C4-2B (cell line): ENCODE results near the gene SMIM31.
A peak's percentile ranks its signal among the peaks of the same experiment; 100 is the strongest.

ENCODE experiments used
- H3K27ac ChIP-seq: fragments of 450-650 bp; 2 replicates; pipeline ENCODE4 v1.5.1; 2017
- CTCF ChIP-seq: fragments of 450-650 bp; conservative IDR thresholded peaks from 2 replicates; pipeline ENCODE4 v1.5.1; 2017; ENCODE audit warnings: mild to moderate bottlenecking
- ZFX ChIP-seq: fragments of 450-650 bp; IDR thresholded peaks from 2 replicates; pipeline ENCODE4 v1.6.1; 2017

Gene SMIM31

DNA sequence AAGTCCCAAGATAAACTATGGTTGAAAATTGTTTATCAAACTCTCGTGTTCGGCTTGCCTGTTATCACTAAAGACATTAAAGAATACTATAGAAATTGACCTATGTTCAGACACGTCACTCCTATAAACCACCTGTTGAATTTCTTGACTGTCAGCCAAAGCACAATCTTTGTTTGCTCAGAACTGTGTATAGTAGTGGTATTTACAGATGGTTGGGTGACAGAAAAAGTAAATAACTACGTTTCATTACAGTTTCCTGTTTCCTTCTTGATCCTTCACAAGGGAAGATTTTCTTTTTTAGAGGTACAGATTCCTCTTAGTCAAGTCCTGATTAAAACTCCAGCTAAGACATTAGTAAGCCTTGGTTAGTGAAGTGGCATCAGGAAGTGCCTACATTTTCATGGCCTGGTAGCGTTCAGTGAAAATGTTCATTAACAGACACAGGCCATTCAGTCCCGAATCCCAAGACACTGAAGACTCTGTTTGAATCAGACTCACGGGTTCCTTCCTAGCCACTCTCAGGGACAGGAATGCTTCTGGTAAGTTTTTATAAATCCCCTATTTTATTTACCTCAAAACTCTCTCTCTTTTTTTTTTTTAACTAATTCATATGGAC lies at the start of gene SMIM31:
Gene SMIM31, plus strand, starts transcription at position 259 of the 616 bp plus-strand sequence. CDS start 16,313 bp downstream, outside the sequence.
- peak within 1 kb of the TSS; percentile 52 for H3K27ac ChIP-seq
- TF ChIP-seq ZFX (no peak), CTCF (no peak)

- TF ChIP-seq CTCF (no peak), ZFX (no peak)
- no peak overlapping the region for H3K27ac ChIP-seq
These were observed 47.3 kb upstream of the SMIM31 start for GRCh38 chr4:164706675-164707074.

- TF ChIP-seq CTCF (peak; percentile 31), ZFX (no peak)
- H3K27ac ChIP-seq, result no peak overlapping the region
These were observed 37.0 kb upstream of the SMIM31 start for GRCh38 chr4:164716901-164717300.

- H3K27ac ChIP-seq, result no peak overlapping the region
- no peak for TF ChIP-seq ZFX
- TF ChIP-seq CTCF, result no peak
These were observed 35.1 kb upstream of the SMIM31 start for GRCh38 chr4:164718827-164719226.

- H3K27ac ChIP-seq, result no peak overlapping the region
- no peak for TF ChIP-seq ZFX
- TF ChIP-seq CTCF, result no peak
These were observed 28.9 kb upstream of the SMIM31 start for GRCh38 chr4:164725066-164725465.

DNA sequence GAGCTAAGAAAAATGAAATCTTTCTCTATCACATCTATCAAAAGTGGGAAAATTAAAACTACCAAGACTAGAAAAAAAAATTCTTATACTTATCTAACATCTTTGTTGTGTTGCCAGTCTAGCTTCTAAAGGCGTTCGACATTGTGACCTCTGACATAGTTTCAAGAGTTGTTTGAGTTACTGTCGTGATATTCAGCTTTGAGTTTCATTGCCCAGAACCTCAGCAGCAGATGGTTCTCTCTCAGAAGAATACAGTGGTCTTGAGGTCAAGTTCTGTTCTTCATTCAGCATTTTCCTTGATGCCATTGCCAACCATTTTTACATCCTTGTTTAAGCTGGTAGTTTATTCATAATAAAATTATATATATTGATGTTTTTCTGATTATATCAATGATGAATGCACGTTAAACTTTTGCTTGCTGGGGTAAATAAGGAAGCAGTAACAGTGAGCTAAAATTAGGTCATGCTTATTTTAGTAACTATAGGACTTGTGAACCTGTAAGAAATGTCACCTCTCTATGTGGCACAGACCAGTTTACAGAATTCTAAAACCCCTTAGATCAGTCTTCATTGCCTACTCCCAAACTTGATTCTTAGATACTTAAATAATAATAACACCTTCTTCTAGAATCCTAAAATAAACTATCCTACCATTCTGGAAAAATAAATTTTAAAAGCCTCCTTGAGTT lies 23.1 kb upstream of the SMIM31 start:
- TF ChIP-seq ZFX (no peak), CTCF (no peak)
- no peak overlapping the region for H3K27ac ChIP-seq

DNA sequence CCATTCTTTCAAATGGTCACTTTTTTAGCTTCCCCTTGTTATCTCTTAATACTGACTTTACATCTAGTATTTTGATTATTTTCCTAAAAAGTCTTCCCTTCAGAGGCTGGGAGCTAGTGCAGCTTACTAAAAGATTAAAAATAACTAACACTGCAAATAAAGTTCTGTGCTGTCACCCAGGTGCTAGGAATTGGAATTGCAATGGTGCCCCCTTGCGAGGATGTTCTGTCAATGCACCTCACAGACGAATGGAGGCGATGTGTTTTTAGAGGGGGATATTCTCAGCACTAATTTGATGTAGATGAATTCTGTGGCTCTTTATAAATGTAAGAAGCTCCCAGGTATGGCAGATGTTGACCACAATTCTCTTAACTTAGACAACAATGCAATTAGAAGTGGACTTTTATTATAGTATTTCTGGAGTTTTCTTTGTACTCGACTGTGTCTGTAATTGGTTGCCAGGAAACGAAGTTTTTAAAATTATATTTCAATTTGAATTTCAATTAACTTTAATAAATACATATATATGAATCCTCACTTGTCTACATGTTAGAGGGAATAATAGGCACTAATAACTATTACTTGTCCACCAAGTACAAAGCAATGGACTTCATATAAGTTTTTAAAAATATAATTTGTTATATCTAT lies 22.0 kb upstream of the SMIM31 start:
- no peak overlapping the region for H3K27ac ChIP-seq
- TF ChIP-seq CTCF (peak; percentile 87), ZFX (no peak)
